GM18519 (cell line): ENCODE data around the gene NEBL.

Experiments used
- ATAC-seq: cut with Tn5 transposase; IDR thresholded peaks from one replicate; pipeline ENCODE4 v1.9.1; 2021; ENCODE audit warnings: mild to moderate bottlenecking, moderate library complexity; ENCODE audit not compliant: unreplicated experiment, low FRiP score

Gene NEBL

GRCh38 chr10:20874261-20874660 lies 22.9 kb downstream of the NEBL start:
- ATAC-seq, result no peak

GRCh38 chr10:20871970-20872369 lies 25.1 kb downstream of the NEBL start:
- ATAC-seq, result no peak

- ATAC-seq, result no peak
Observed at GRCh38 chr10:20870834-20871233, 26.3 kb downstream of the NEBL start.

- no peak for ATAC-seq
Observed at GRCh38 chr10:20863008-20863407, 34.1 kb downstream of the NEBL start.

- no peak for ATAC-seq
Observed at GRCh38 chr10:20858292-20859124, 38.6 kb downstream of the NEBL start.

- ATAC-seq, result no peak
Observed at GRCh38 chr10:20856484-20856883, 40.6 kb downstream of the NEBL start.

GRCh38 chr10:20855398-20856038 lies 41.6 kb downstream of the NEBL start:
- no peak for ATAC-seq

- no peak for ATAC-seq
Observed at GRCh38 chr10:20853276-20853675, 43.8 kb downstream of the NEBL start.

- no peak for ATAC-seq
Observed at GRCh38 chr10:20852303-20852702, 44.8 kb downstream of the NEBL start.

- no peak for ATAC-seq
Observed at GRCh38 chr10:20847512-20847911, 49.6 kb downstream of the NEBL start.

GRCh38 chr10:20846263-20846662 lies 50.8 kb downstream of the NEBL start:
- ATAC-seq, result no peak

- ATAC-seq, result no peak
Observed at GRCh38 chr10:20841419-20841818, 55.7 kb downstream of the NEBL start.

- ATAC-seq, result no peak
Observed at GRCh38 chr10:20839910-20840309, 57.2 kb downstream of the NEBL start.

GRCh38 chr10:20839141-20839540 lies 58.0 kb downstream of the NEBL start:
- ATAC-seq, result no peak

GRCh38 chr10:20836401-20836800 lies 60.7 kb downstream of the NEBL start:
- no peak for ATAC-seq

- no peak for ATAC-seq
Observed at GRCh38 chr10:20835335-20835734, 61.8 kb downstream of the NEBL start.

GRCh38 chr10:20834825-20835224 lies 62.3 kb downstream of the NEBL start:
- ATAC-seq, result no peak

- no peak for ATAC-seq
Observed at GRCh38 chr10:20822825-20823224, 74.3 kb downstream of the NEBL start.

- no peak for ATAC-seq
Observed at GRCh38 chr10:20817646-20818045, 79.5 kb downstream of the NEBL start.

GRCh38 chr10:20817116-20817515 lies 80.0 kb downstream of the NEBL start:
- ATAC-seq, result no peak

GRCh38 chr10:20814116-20814515 lies 83.0 kb downstream of the NEBL start:
- no peak for ATAC-seq

- ATAC-seq, result no peak
Observed at GRCh38 chr10:20811131-20811530, 86.0 kb downstream of the NEBL start.
